CD4-positive, alpha-beta T cell treated with Interleukin-10 for 1 hour (primary cell): ENCODE results near the gene FHAD1.

Experiments
- DNase-seq: peaks from one replicate; pipeline ENCODE4 v3.0.0-alpha.2; 2020

The FHAD1 gene

GRCh38 chr1:15249081-15249480 lies 2.1 kb downstream of the FHAD1 start:
- peak; percentile 65 for DNase-seq

- no peak for DNase-seq
Observed at GRCh38 chr1:15251857-15252835, 5.1 kb downstream of the FHAD1 start.

GRCh38 chr1:15254559-15254958 lies 7.5 kb downstream of the FHAD1 start:
- no peak for DNase-seq

- DNase-seq: no peak
Observed at GRCh38 chr1:15255582-15256149, 8.6 kb downstream of the FHAD1 start.

GRCh38 chr1:15256584-15256983 lies 9.6 kb downstream of the FHAD1 start:
- DNase-seq: no peak

GRCh38 chr1:15257309-15257708 lies 10.3 kb downstream of the FHAD1 start:
- no peak for DNase-seq

GRCh38 chr1:15258833-15259621 lies 12.0 kb downstream of the FHAD1 start:
- DNase-seq: no peak

- DNase-seq: no peak
Observed at GRCh38 chr1:15259622-15260007, 12.6 kb downstream of the FHAD1 start.

- DNase-seq: no peak
Observed at GRCh38 chr1:15260418-15261154, 13.6 kb downstream of the FHAD1 start.

GRCh38 chr1:15261155-15262002 lies 14.4 kb downstream of the FHAD1 start:
- no peak for DNase-seq

- no peak for DNase-seq
Observed at GRCh38 chr1:15262003-15262377, 15.0 kb downstream of the FHAD1 start.

GRCh38 chr1:15262706-15263105 lies 15.7 kb downstream of the FHAD1 start:
- DNase-seq: no peak

GRCh38 chr1:15264769-15265168 lies 17.7 kb downstream of the FHAD1 start:
- DNase-seq: no peak

GRCh38 chr1:15271196-15271595 lies 24.2 kb downstream of the FHAD1 start:
- DNase-seq: no peak

GRCh38 chr1:15272009-15272781 lies 25.2 kb downstream of the FHAD1 start:
- DNase-seq: peak; percentile 40

- no peak for DNase-seq
Observed at GRCh38 chr1:15272782-15273127, 25.7 kb downstream of the FHAD1 start.

- no peak for DNase-seq
Observed at GRCh38 chr1:15273274-15273673, 26.3 kb downstream of the FHAD1 start.

GRCh38 chr1:15275921-15276683 lies 29.1 kb downstream of the FHAD1 start:
- no peak for DNase-seq

- DNase-seq: no peak
Observed at GRCh38 chr1:15276691-15277446, 29.8 kb downstream of the FHAD1 start.

- DNase-seq: no peak
Observed at GRCh38 chr1:15277447-15277838, 30.4 kb downstream of the FHAD1 start.
